ENCODE measurements around the gene HMCN1. TPM values are rescaled to one million over a fixed set of nuclear protein-coding genes. Genes with fewer than 3 reads are reported as not detected.

The HMCN1 gene
- total and polyA plus RNA-seq, 2 donors (not counting 1 experiment from before 2014, with no cell fraction given) = 6.8 to 21.0 TPM

DNA sequence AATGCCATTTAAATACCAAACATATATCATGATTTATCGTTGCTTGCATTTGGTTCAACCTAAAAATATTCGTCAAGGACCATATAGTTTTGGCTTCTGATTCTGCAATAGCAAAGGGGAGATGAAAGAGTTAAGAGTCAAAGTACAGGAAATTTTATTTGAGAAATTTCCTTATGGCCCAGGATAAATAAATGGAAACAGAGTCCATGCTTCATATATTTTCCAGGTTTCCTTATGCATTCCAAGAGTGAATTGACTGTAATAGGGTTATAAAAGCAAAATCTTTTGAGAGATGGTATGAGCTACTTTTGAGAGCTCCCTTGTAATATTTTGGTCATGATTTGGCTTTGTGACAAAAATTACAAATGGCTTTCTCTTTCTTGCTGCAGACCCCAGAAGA lies 140.1 kb downstream of the HMCN1 start:
- H3K4me1 ChIP-seq (ENCODE audit: control insufficient read depth, extremely low read depth, insufficient read depth, low read length) = no peaks in the 10 kb centered on the region
- H3K36me3 ChIP-seq (ENCODE audit: control insufficient read depth, insufficient read depth, low read length) = no peaks in the 10 kb centered on the region
- DNase-seq (ENCODE audit: low read depth in 2 of 2) = no peak
- no peak overlapping the region for H3K9ac ChIP-seq (ENCODE audit: insufficient read depth, low read length)
- no peak for TF ChIP-seq EZH2 (IDR thresholded peaks at IDR 0.05; ENCODE audit: low read length, missing control alignments)
- TF ChIP-seq, protein P1, sequence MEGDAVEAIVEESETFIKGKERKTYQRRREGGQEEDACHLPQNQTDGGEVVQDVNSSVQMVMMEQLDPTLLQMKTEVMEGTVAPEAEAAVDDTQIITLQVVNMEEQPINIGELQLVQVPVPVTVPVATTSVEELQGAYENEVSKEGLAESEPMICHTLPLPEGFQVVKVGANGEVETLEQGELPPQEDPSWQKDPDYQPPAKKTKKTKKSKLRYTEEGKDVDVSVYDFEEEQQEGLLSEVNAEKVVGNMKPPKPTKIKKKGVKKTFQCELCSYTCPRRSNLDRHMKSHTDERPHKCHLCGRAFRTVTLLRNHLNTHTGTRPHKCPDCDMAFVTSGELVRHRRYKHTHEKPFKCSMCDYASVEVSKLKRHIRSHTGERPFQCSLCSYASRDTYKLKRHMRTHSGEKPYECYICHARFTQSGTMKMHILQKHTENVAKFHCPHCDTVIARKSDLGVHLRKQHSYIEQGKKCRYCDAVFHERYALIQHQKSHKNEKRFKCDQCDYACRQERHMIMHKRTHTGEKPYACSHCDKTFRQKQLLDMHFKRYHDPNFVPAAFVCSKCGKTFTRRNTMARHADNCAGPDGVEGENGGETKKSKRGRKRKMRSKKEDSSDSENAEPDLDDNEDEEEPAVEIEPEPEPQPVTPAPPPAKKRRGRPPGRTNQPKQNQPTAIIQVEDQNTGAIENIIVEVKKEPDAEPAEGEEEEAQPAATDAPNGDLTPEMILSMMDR (conservative IDR thresholded peaks at IDR 0.05 in 1 of 2, IDR thresholded peaks at IDR 0.05 in 1 of 2; ENCODE audit: low read depth in 1 of 2, low read length in 2 of 2) = no peak
- no peaks in the 10 kb centered on the region for H3K9me3 ChIP-seq (ENCODE audit: control insufficient read depth, insufficient read depth, low read depth, low read length)
- no peaks in the 10 kb centered on the region for H3K27me3 ChIP-seq (ENCODE audit: control insufficient read depth, insufficient read depth, low read length)
- H3K4me2 ChIP-seq (ENCODE audit: extremely low read depth, insufficient read depth, low read length) = no peak overlapping the region
- H3K4me3 ChIP-seq (replicated peaks in 1 of 4; ENCODE audit: control extremely low read depth in 1 of 4, insufficient read depth in 1 of 4, low read depth in 3 of 4, low read length in 4 of 4) = no peak overlapping the region
- no peaks in the 10 kb centered on the region for H4K20me1 ChIP-seq (ENCODE audit: control insufficient read depth, extremely low read depth, insufficient read depth, low read length)
- no peak overlapping the region for H2AFZ ChIP-seq (ENCODE audit: low read length)
- no peaks in the 10 kb centered on the region for H3K79me2 ChIP-seq (ENCODE audit: control insufficient read depth, insufficient read depth, low read length)
- no peak overlapping the region for H3K27ac ChIP-seq (ENCODE audit: insufficient read depth, low read length)

DNA sequence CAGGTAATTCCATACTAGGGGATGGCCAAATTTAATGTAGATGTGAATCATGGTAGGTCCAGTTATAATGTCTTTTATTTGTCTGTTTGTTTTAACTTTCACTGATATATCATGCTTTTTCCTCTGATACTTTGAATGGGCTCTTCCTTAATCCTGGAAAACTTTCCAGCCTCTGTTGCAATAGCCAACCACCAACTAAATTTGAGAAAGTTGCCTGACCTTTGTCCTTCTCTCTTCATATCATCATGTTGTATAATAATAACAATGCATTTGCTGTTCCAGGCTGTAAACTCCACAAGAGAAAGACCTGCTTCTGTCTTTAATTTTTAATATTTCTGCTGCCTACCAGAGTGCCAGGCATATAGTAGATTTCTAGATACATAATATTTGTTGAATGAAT lies 146.1 kb downstream of the HMCN1 start:
- no peaks in the 10 kb centered on the region for H4K20me1 ChIP-seq (ENCODE audit: control insufficient read depth, extremely low read depth, insufficient read depth, low read length)
- no peaks in the 10 kb centered on the region for H3K4me1 ChIP-seq (ENCODE audit: control insufficient read depth, extremely low read depth, insufficient read depth, low read length)
- no peak overlapping the region for H3K9ac ChIP-seq (ENCODE audit: insufficient read depth, low read length)
- H3K36me3 ChIP-seq (ENCODE audit: control insufficient read depth, insufficient read depth, low read length) = no peaks in the 10 kb centered on the region
- no peak overlapping the region for H3K27ac ChIP-seq (ENCODE audit: insufficient read depth, low read length)
- TF ChIP-seq, protein P1 (conservative IDR thresholded peaks at IDR 0.05 in 1 of 2, IDR thresholded peaks at IDR 0.05 in 1 of 2; ENCODE audit: low read depth in 1 of 2, low read length in 2 of 2) = no peak
- no peak for TF ChIP-seq EZH2 (IDR thresholded peaks at IDR 0.05; ENCODE audit: low read length, missing control alignments)
- no peak overlapping the region for H3K4me3 ChIP-seq (replicated peaks in 1 of 4; ENCODE audit: control extremely low read depth in 1 of 4, insufficient read depth in 1 of 4, low read depth in 3 of 4, low read length in 4 of 4)
- H3K27me3 ChIP-seq (ENCODE audit: control insufficient read depth, insufficient read depth, low read length) = no peaks in the 10 kb centered on the region
- no peak overlapping the region for H2AFZ ChIP-seq (ENCODE audit: low read length)
- DNase-seq (ENCODE audit: low read depth in 2 of 2) = no peak
- no peaks in the 10 kb centered on the region for H3K9me3 ChIP-seq (ENCODE audit: control insufficient read depth, insufficient read depth, low read depth, low read length)
- H3K79me2 ChIP-seq (ENCODE audit: control insufficient read depth, insufficient read depth, low read length) = no peaks in the 10 kb centered on the region
- no peak overlapping the region for H3K4me2 ChIP-seq (ENCODE audit: extremely low read depth, insufficient read depth, low read length)

DNA sequence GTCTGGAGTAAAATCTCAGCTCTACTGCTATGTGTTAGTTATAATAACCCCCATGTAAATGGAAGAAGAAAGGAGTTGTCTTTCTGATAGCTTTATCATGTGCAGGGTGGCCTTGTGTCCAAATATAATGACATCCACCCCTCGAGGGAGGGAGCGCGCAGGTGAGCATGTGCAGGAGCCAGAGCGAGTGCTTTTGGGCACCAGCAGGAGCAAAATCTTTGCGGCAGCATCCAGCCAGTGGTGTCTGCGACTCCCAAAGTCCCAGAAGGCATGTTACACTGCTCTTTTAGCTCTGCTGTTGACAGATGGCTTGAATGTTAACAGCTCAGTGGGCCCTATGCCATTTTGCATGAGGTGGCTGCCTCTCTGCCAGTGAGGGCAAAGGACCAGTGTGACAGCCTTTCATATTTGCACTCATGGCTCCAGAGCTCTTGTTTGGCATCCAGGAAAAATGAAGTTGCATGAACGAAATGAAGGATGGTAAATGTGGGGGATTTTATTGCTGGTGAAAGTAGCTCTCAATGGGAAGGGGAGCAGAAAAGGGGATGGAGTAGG lies 146.7 kb downstream of the HMCN1 start:
- TF ChIP-seq, protein P1 (conservative IDR thresholded peaks at IDR 0.05 in 1 of 2, IDR thresholded peaks at IDR 0.05 in 1 of 2; ENCODE audit: low read depth in 1 of 2, low read length in 2 of 2) = no peak
- TF ChIP-seq EZH2 (IDR thresholded peaks at IDR 0.05; ENCODE audit: low read length, missing control alignments) = no peak
- Histone ChIP-seq H2AFZ (ENCODE audit: low read length) (no peak overlapping the region), H3K4me2 (ENCODE audit: extremely low read depth, insufficient read depth, low read length) (no peak overlapping the region), H3K36me3 (ENCODE audit: control insufficient read depth, insufficient read depth, low read length) (no peaks in the 10 kb centered on the region), H4K20me1 (ENCODE audit: control insufficient read depth, extremely low read depth, insufficient read depth, low read length) (no peaks in the 10 kb centered on the region), H3K27ac (ENCODE audit: insufficient read depth, low read length) (no peak overlapping the region), H3K9ac (ENCODE audit: insufficient read depth, low read length) (no peak overlapping the region), H3K9me3 (ENCODE audit: control insufficient read depth, insufficient read depth, low read depth, low read length) (no peaks in the 10 kb centered on the region), H3K79me2 (ENCODE audit: control insufficient read depth, insufficient read depth, low read length) (no peaks in the 10 kb centered on the region), H3K4me3 (replicated peaks in 1 of 4; ENCODE audit: control extremely low read depth in 1 of 4, insufficient read depth in 1 of 4, low read depth in 3 of 4, low read length in 4 of 4) (no peak overlapping the region), H3K27me3 (ENCODE audit: control insufficient read depth, insufficient read depth, low read length) (no peaks in the 10 kb centered on the region), H3K4me1 (ENCODE audit: control insufficient read depth, extremely low read depth, insufficient read depth, low read length) (no peaks in the 10 kb centered on the region)
- no peak for DNase-seq (ENCODE audit: low read depth in 2 of 2)
